ENCODE measurements around the gene EHMT1.

The EHMT1 gene

DNA sequence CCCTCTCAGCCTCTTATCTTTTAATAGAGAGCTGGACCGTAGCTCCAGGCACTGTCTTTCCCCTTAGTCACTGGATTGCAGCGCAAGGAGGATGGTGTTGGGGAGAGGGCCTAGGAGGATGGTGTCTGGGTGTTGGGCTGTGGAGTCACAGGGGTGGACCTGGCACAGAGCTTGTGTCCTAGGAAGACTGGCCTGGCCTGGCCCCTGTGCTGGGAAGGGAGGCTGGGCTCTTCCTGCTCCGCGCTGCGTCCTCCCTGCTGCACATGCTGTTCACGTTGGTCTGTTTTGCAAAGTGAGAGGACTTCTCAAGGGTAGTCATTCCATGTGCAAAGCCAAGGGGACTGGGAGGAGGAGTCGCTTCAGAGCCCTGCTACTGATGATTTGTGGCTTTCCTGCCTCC lies 123.9 kb downstream of the EHMT1 start:
- no peak for DNase-seq

DNA sequence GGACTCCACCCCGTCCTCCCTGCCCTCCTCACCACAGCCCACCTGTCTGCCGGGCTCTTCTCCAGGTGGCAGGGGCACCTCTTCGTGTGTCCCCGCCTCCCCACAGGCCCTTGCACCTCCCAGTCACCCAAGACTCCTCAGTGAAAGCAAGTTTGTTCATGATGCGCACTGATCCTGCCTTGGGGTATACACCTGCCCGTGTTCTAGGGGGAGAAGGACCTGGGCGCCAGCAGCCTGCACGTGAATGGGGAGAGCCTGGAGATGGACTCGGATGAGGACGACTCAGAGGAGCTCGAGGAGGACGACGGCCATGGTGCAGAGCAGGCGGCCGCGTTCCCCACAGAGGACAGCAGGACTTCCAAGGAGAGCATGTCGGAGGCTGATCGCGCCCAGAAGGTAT lies 124.9 kb downstream of the EHMT1 start:
- no peak for DNase-seq

DNA sequence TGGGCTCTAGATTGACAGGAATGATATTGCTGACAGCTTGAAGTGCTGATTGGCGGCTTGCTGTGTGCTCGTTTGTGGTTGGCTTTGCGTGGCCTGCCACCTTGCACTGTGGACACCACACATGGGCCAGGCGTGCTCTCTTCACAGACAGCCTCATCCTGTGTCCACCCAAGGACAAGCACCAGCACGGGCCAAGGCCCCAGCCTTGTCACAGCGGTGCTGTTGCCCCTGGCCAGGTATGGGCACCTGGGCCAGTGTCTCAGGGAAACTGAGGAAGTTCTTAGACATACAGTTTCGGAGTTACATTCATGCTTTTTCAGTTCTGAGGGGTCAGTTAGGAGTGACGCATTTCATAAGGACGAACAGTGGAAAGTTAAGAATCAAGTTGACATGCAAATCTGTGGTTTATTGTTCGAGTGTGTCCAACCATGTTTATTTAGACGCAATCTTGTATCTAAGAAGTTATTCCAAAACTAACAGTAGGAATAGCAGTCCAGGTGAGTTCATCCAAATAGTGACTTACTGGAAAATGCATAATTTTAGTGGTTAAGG lies 125.9 kb downstream of the EHMT1 start:
- DNase-seq, result no peak

DNA sequence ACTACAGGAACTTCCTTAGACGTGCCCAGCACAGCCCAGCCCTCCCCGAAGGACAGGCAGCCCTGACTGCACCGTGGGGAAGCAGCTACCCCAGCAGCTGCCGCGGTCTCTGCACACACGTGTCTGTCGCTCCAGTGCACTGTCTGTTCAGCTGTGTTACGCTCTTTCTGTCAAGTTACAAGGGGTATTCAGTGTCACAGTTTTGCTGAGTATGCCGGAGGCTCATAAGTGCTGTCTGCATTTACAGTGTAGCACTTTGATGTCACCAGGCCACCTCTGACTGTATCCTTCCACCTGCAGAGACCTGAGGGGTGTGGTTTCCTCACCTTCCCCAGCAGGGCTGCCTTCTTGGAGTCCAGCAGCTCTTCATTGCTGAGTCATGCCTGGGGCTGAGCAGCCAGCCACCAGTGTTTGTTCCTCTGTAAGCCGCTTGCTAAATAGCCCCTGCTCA lies 126.8 kb downstream of the EHMT1 start:
- no peak for DNase-seq

DNA sequence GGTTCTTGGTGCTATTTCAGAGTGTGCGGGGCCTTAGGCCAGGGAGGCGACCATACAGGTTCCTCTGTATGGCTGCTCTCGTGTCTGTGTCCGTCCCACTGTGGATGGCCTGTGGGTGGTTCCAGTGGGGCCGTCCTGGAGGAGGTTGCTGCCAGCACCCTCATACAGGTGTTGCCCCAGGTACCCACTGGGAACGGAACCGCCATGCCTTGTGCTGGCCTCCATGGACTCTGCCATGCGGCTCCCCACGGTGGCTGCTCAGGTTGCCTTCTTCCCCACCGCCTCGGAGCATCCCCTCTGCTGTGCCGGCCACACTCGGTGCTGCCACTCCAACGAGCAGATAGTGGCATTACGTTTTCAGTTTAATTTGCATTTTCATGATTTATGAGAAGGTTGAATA lies 129.5 kb downstream of the EHMT1 start:
- DNase-seq, result no peak

DNA sequence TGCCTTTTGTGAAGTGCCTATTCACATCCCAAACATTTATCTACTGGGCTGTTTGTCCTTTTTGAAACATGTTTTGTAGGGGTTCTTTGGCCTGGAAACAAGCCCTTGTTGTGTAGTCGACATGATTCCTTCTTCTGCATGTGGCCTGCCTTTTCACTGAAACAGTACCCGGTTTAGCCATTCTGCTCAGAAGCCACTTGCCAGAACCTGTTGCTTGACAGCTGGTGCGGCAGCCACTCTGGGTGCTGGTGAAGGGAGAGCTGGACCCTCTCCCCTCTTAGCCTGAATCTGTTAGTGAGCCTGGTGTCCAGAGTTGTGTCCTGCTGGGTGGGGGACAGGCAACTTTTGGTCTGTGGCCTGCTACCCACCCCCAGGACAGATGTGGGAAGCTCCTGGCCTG lies 129.9 kb downstream of the EHMT1 start:
- no peak for DNase-seq

DNA sequence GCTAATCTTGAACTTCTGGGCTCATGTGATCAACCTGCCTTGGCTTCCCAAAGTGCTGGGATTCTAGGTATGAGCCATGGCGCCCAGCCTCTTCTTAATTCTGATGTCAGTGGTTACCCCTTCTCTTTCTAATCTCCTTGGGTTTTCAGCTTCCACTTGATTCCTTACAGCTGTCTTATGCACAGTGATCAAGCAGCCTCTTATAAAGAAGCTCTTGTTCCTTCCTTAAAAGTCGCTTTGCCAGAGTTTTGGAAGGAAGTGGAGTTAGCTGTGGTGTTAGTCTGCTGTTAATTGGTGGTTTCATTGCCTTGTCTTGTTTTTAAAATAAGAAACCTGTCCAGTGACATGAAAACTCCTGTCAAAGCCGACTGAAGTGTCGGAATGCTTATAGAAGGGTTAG lies 130.7 kb downstream of the EHMT1 start:
- DNase-seq, result no peak

DNA sequence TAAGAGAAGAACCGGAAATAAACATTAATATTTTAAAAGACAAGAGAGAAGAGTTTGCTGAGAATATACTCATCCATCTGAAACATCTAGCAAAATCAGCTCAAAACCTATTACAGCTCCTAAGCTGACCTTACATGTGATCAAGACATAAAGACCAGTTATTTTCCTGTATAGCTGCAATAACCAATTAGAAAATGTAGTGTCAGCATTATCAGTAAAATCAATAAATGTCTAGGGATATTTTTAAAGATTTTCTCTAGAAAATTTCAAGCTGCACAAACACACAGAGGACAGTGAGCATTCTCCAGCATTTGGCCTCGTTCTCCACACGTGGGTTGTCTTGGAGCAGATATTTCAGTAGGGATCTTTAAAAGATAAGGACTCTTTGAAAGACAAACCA lies 131.2 kb downstream of the EHMT1 start:
- no peak for DNase-seq

DNA sequence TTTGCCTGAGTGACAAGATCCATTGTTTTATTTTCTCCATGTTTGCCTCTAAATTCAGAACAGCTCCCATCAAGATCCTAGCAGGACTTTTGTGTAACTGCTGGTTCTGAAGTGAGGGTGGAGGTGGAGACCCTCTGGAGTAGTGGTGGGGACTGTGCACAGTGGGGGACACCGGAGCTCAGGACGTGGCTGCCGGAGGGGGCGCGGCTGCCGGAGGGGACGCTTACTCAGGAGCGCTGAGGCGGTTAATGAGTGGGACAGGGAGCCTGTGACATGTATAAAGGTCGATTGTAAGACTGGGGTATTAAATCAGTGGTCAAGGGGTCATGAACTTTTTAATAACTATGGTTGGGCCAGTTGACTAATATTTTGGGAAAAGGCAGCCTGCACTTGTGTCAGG lies 131.8 kb downstream of the EHMT1 start:
- DNase-seq, result no peak

DNA sequence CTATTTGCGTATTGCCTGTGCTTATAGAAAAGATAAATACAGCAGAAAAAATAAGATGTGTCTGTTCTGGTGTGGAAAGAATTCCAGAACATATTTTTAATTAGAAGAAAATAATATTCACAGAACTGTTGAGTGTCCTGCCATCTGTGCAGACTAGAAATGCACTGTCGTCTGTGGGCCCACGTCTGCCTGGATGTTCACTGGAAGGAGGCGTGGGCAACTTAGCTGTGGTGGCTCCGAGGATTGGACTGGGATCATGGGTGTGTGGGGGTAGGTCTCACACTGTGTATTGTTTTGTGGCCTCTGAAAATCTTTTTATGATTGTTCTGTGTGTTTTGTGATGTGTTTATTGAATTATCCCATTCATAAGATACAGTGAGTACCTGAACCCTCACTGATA lies 132.8 kb downstream of the EHMT1 start:
- DNase-seq, result no peak

DNA sequence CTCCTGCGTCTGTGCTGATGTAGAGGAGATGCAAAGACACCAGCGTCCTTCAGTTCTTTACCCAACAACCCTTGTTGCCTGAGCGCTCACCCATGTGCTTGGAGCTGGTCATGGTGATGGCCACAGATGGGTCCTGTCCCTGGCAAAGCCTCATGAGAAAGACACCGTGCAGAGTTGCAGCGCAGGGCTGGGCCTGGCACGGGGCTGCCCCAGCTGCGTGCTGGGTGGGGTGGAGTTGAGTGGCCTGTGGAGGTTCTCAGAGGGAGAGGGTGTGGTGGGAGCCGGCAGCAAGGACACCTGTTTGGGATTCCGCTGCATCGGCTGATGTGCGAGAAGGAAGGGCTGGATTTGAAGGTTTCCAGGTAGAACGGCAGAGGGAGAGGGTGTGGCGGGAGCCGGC lies 133.6 kb downstream of the EHMT1 start:
- no peak for DNase-seq

DNA sequence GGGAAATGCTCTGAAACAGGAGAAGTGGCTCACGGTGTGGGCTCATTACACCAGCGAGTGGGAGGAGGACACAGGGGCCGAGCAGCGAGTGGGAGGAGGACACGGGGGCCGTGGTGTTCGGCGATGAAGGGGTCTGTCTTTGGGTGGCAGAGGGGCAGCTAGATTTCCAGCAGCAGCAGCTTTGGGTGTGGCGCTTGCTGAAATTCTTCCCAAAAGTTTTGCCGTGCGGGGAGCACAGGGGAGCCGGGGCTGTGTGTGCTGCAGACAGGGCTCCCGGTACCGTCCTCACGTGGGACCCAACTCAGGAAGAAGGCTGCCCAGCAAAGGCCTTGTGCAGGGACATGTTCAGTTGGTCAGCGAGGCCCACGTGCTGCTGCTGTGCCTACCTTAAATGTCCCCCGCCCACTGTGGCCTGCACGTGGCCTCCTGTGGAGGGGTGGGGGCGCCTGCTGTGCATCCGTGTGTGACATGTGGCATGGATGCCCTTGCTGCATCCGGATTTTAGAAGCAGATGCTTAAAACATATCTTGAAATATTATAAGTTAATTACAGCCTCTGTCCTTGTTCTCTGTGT lies 134.5 kb downstream of the EHMT1 start:
- DNase-seq, result no peak

DNA sequence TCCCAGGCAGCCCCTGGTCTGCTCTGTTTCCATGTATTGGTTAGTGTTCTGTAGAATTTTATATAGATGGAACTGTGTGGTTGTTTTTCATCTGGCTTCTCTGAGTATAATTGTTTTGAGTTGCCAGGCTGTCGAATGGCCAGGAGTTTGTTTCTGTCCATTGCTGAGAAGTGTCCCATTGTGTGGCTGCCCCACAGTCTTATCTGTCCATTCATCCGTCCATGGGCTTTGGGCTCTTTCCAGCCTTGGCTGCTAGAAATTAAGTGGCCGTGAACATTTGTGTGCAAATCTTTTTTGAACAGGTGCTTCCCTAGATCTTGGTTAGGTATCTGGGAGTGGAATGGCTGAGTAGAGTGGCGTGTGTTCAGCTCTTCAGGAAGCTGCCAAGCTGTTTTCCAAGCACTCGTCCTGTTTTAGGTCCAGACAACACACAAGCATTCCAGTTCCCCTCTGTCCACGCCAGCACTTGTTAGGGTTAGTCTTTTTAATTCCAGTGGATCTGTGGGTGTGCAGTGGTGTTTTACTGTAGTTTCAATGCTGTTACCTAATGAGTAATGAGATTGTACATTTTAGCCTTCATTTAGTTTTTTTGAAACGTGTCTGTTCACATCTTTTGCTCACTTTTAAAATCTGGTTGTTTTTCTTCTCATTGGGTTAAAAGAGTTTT lies 136.6 kb downstream of the EHMT1 start:
- DNase-seq, result no peak

DNA sequence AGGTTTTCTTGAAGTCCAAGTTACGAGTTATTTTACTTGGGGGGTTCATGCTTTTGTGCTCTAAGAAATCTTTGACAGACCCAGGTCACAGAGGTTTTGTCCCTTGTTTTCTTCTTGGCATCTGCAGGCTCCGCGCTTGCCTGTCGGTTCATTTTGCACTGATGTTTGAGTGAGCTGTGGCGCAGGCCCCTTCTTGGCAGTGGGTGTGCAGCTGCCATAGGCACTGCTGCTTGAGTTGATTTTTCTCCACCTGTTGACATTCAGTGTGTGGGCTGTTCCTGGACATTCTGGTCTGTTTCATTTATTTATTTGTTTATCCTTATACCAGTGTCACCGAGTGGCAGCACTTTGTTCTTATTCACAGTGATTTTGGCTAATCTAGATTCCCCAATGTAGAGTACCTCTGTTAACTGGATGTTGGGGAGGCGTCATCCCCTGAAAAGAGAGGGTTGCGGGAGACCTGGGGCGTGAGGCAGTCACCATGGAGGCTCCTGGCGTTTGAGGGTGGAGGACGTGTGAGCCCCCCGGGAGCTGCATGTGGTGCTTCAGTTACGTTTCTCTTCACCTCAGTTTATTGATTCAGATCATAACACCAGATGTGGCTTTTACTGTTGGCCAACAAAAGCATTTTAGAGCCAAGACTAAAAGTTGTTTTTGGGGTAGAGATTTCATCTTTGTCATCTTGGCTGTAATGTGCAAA lies 137.4 kb downstream of the EHMT1 start:
- no peak for DNase-seq

DNA sequence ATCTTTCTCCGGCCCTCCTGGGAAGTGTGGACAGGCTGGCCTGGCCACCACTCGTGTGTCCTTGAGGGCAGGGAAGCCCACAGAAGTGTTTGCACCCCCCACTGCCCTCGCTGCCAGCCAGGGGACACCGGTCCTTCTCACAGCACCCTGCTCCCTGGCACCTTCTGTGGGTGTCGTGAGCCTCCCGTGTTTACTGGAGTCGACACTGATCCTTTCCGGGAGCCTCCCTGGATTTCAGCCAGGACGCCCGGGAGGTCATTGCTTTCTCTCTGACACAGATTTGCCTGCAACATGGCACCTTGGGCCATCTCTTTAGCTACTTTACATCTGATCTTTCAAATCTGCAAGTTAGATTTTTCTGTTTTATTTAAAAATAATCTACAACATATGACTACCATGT lies 138.3 kb downstream of the EHMT1 start:
- no peak for DNase-seq

DNA sequence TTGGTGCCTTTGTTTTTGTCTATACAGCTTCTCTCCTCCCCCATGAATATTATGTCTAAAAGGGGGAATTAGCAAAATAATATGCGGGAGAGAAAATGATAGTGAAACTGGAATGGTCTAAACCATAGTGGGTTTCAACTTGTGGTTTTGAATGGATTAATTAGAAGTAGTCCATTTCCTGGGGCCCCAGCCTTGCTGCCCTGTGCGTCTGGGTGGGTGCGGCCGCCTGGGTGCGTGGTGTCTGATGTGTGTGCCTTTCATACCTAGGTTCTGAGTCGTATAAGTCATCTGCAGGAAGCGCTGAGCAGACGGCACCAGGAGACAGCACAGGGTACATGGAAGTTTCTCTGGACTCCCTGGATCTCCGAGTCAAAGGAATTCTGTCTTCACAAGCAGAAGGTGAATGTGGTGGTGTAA lies 138.8 kb downstream of the EHMT1 start:
- DNase-seq, result no peak

DNA sequence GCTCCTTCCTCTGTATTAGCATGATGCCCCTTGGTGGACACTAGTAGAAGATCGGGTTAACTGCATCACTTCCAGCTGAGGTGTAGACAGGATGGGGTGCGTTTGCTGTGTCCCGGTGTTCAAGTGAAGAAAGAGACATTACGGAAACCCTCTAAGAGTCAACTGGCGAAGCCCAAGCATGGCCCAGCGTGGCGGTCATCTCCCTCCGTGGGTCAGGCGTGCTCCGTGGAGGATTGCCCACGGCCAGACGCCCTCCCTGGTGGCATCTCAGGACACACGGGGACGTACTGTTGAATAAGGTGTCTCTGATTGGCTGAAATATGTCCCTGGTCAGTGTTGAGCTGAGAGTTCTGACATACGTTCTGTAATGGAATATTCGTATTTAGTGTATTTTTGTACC lies 139.3 kb downstream of the EHMT1 start:
- DNase-seq, result no peak

DNA sequence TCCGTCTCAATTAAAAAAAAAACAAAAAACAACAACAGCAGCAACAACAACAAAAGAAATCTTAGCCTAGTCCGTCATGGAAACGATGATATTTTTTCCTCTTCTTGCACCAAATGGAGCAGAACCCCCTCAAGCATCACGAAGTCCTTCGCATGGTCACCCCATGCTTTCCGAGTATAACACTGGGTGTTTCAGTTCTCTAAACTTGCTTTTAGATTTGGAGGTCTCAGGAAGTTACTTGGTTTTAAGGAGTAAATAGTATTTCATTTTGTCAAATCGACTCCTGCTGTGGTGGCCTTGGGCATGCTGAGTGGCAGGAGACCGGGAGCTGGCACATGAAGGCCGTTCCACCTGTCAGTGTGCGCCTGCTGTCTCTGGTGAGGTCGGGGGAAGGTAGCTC lies 140.3 kb downstream of the EHMT1 start:
- no peak for DNase-seq

DNA sequence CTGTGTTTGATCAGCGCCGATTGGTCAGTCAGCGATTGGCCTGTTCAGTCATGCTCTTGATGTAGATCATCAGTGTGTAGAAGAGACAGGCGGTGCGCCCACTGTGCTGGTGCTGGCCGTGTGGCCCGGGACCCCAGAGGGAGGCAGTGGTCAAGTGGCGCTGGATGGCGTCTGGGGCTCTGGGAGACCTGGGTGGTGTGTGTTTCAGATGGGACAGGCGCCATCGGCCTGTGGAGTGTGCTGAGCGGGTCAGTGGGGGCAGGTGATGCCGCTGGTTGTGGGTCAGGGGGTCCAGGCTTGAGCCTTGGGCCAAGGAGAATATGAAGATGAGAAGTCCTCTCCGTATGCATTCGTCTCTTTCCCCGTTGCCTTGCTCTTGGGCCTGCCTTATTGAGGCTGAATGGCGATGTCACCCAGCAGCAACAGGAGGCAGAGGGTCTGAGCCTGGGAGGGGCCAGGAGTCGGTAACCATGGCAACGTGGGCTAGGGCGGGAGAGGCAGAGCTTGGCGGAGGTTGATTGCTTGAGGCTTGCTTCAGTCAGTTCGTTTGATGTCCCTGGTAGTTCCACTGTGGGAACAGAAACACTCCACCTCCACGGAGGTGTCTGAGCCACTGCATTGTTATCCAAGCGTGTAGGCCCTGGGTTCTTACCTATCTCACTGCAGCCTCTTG lies 141.0 kb downstream of the EHMT1 start:
- no peak for DNase-seq

DNA sequence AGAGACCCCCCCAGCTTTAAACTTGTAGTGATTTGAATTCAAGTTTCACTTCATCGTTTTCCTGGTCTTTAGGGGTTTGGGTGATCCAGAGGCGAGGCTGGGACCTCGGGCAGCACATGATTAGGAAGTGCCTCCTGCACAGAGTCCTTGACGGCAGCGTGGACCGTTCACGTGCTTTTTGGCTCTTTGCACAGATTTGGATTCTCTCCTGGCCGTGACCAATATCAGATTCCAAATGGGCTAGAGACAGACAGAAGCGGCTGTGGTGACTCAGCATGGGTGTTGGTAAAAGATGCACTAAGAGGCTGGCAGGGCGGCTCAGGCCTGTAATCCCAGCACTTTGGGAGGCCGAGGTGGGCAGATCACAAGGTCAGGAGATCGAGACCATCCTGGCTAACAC lies 141.6 kb downstream of the EHMT1 start:
- no peak for DNase-seq

DNA sequence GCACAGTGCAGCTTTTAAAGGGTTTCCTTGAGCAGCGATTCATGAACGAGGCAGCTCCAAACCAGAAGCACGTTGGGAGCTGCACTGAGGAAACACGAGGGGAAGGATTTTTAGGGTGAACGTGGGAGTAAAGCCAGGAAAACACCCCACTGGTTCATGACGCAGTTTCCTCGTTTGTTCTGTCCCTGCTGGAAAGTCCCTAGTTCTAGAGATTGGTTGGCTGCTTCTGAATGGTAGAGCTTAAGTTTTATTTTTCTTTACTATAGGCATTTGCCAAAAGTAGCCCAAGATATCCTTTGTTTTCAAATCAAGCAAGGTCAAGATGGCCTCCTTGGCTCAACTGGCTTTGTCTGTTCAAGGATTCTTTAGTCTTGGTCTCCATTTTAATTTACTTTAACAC lies 142.2 kb downstream of the EHMT1 start:
- DNase-seq, result no peak

DNA sequence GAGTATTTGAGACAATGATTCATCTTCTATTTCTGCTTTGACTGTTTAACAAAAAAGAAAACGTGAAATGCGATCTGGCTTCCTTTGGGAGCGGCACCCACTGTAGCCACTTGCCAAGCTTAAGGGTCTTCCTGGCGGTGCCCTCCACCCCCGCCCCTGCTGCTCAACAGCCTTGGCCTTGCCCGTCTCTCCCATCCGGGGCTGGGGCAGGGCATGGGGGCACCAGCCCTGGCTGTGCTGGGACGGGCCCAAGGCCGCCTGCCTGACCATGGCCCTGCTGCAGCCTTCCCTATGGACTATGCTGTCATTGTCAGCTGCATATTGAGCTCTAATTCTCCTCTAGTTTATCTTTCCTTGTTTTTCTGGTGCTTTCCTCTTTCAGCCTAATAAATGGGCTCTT lies 143.0 kb downstream of the EHMT1 start:
- DNase-seq, result no peak

DNA sequence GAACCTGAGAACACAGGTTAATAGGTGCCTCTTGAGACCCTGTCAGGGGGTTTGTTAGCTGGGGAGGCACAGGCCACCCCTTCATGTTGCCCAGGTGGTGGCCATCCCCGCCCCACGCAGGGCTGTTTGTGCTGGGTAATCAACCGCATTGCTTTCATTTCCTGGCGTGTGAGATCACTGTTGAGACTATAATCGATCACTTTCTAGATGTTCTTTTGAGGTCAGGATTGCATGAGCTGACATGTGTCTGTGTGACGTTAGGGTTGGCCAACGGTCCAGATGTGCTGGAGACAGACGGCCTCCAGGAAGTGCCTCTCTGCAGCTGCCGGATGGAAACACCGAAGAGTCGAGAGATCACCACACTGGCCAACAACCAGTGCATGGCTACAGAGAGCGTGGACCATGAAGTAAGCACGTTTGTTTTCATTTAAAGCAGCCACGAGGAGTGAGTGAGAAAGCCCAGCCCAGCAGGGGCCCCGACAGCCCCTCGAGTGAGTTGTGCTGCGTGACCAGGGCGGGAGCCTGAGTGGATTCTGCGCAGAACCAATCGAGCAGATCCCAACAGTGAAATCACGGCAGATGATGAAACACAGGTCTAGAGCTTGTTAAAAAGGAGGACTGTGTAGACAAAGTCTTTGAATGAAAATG lies 143.7 kb downstream of the EHMT1 start:
- no peak for DNase-seq

Data from effector CD4-positive, alpha-beta T cell (primary cell).